Activated T-helper 1 cell treated with anti-CD3 and anti-CD28 coated beads, Interleukin-2, amount 50 U/mL, for 16 hours (primary cell): ENCODE measurements around the gene OTUB1.

Experiments used
- DNase-seq, 2 donors: peaks; one replicate each; pipeline ENCODE4 v3.0.0-alpha.2; 2020; ENCODE audit warnings: low read depth in 1 of 2, low spot score in 1 of 2

OTUB1 gene

GRCh38 chr11:64004590-64004984 is 18.3 kb downstream of the OTUB1 start:
- no peak for DNase-seq

- DNase-seq: no peak
Observed at GRCh38 chr11:64005691-64006090, 19.5 kb downstream of the OTUB1 start.

GRCh38 chr11:64006398-64006797 is 20.2 kb downstream of the OTUB1 start:
- DNase-seq: no peak

- DNase-seq: no peak
Observed at GRCh38 chr11:64007160-64007628, 21.0 kb downstream of the OTUB1 start.

GRCh38 chr11:64007629-64008282 is 21.5 kb downstream of the OTUB1 start:
- DNase-seq: no peak

- DNase-seq: no peak
Observed at GRCh38 chr11:64008283-64008913, 22.2 kb downstream of the OTUB1 start.

GRCh38 chr11:64008914-64009633 is 22.8 kb downstream of the OTUB1 start:
- DNase-seq: no peak

GRCh38 chr11:64009710-64010109 is 23.5 kb downstream of the OTUB1 start:
- DNase-seq: no peak

GRCh38 chr11:64010783-64011182 is 24.5 kb downstream of the OTUB1 start:
- no peak for DNase-seq

- DNase-seq: no peak
Observed at GRCh38 chr11:64011371-64011770, 25.1 kb downstream of the OTUB1 start.

- no peak for DNase-seq
Observed at GRCh38 chr11:64013141-64013896, 27.1 kb downstream of the OTUB1 start.

- DNase-seq: no peak
Observed at GRCh38 chr11:64014356-64014755, 28.1 kb downstream of the OTUB1 start.

GRCh38 chr11:64015510-64015909 is 29.3 kb downstream of the OTUB1 start:
- no peak for DNase-seq

GRCh38 chr11:64015935-64016845 is 30.0 kb downstream of the OTUB1 start:
- no peak for DNase-seq

GRCh38 chr11:64017945-64018224 is 31.6 kb downstream of the OTUB1 start:
- no peak for DNase-seq

GRCh38 chr11:64018310-64018709 is 32.1 kb downstream of the OTUB1 start:
- DNase-seq: no peak

GRCh38 chr11:64019106-64020037 is 33.1 kb downstream of the OTUB1 start:
- DNase-seq: no peak

GRCh38 chr11:64020976-64021756 is 34.9 kb downstream of the OTUB1 start:
- no peak for DNase-seq

- DNase-seq: no peak
Observed at GRCh38 chr11:64021757-64022093, 35.5 kb downstream of the OTUB1 start.
